Transverse colon (tissue), 4 donors: ENCODE data around the gene FHAD1. TPM values are rescaled to one million over a fixed set of nuclear protein-coding genes. Genes with fewer than 3 reads are reported as not detected.
"Not testable (repeated sequence)": the region's sequence is repeated elsewhere in the genome, so short reads cannot be mapped to it uniquely, and the experiment has no call there.

Source experiments
- DNase-seq: peaks from one replicate; pipeline ENCODE4 v3.0.0-alpha.2; 2019
- H3K27ac ChIP-seq, 4 donors: fragments of 200-600 bp; sonication (generic); 2 replicates each; pipeline ENCODE4 v1.5.1; 2016 to 2018; ENCODE audit warnings: inconsistent platforms in 4 of 4
- H3K27me3 ChIP-seq: fragments of 200-600 bp; sonication (generic); 2 replicates; pipeline ENCODE4 v1.5.1; 2017; ENCODE audit warnings: inconsistent platforms
- H3K36me3 ChIP-seq, 4 donors: fragments of 200-600 bp; sonication (generic); 2 replicates each; pipeline ENCODE4 v1.5.1; 2017 to 2019; ENCODE audit warnings: inconsistent platforms in 4 of 4
- H3K4me1 ChIP-seq, 4 donors: fragments of 200-600 bp; sonication (generic); 2 replicates each; pipeline ENCODE4 v1.5.1; 2017 to 2020; ENCODE audit warnings: inconsistent platforms in 4 of 4
- H3K4me3 ChIP-seq, 4 donors: fragments of 200-600 bp; sonication (generic); 1 replicate in 1 of 4; 2 replicates in 3 of 4; pipeline versions ENCODE4 v1.5.1 to v1.6.1; 2017 to 2019; ENCODE audit warnings: inconsistent platforms in 4 of 4
- H3K9me3 ChIP-seq, 2 donors: fragments of 200-600 bp; sonication (generic); 2 replicates each; pipeline ENCODE4 v1.5.1; 2017 to 2019; ENCODE audit warnings: inconsistent platforms in 2 of 2
- CTCF ChIP-seq, 5 experiments: fragments of 200-600 bp in 3 of 5; fragments of 450-650 bp in 2 of 5; sonication (generic) in 3 of 5; IDR thresholded peaks; 1 replicate in 2 of 5; 2 replicates in 3 of 5; pipeline ENCODE4 v1.5.1; 2016 to 2017; ENCODE audit warnings: antibody characterized with exemption in 5 of 5, inconsistent platforms in 3 of 5, mild to moderate bottlenecking in 2 of 5, moderate library complexity in 1 of 5
- EP300 ChIP-seq: sonication (generic); formaldehyde crosslinking; IDR thresholded peaks from one replicate; pipeline ENCODE4 v1.6.1; 2017; ENCODE audit warnings: antibody characterized with exemption, low read depth
- POLR2A ChIP-seq: fragments of 450-650 bp; IDR thresholded peaks from one replicate; pipeline ENCODE4 v1.6.1; 2016; ENCODE audit warnings: antibody characterized with exemption, mild to moderate bottlenecking, moderate library complexity
- POLR2AphosphoS5 ChIP-seq, 3 donors: sonication (generic); formaldehyde crosslinking; IDR thresholded peaks; one replicate each; pipeline ENCODE4 v1.6.1; 2016; ENCODE audit warnings: antibody characterized with exemption in 3 of 3
- WGBS, 2 donors: methylation state at CpG; one replicate each; pipeline ENCODE4 v1.1.5; 2018; ENCODE audit warnings: low coverage in 1 of 2; 5-methylcytosine and 5-hydroxymethylcytosine counted together
- in situ Hi-C, 4 donors: fragments of 200-750 bp; cut with MboI; loops; one replicate each; pipeline versions ENCODE4 v1.15.0 to v1.15.1; 2017; ENCODE audit warnings: low sequenced_read_pairs in 3 of 4, low pct_ligation_motif_present in 1 of 4, low pct_unique_long_range_greater_than_20kb in 1 of 4
- intact Hi-C: fragments of 100-400 bp; cut with DNase I; formaldehyde crosslinking; loops from one replicate; pipeline ENCODE4 v1.15.1; 2023; ENCODE audit warnings: low total_unique reads
- total RNA-seq, 4 donors: library from RNA; depleted of rRNA; stranded (reverse); fragments of >200 nt; gene quantifications; one replicate each; pipeline ENCODE4 v1.1.0, GENCODE V29; 2016

FHAD1 gene
- total RNA-seq, 4 donors from 2014 or later = 0.75 to 0.82 TPM; not detected in 2

DNA sequence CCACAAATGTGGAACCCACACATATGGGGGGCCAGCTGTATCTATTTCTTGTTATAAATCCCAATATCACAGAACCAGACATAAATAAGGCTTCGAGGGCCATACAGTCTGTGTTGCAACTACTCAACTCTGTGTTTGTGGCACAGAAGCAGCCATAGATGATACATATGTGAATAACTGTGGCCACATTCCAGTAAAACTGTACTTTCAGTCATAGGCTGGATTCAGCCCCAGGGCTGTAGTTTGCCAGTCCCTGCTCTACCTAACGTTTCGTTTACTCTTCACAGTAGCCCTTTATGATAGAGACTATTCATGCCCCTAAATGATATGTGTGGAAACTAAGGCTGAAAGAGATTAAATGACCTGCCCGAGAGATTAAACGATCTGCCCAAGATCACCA, 48.7 kb downstream of the FHAD1 start:
- 69 to 83% methylated on average over 3 to 5 of the region's 5 CpGs for WGBS, 2 donors
- no peak for DNase-seq
- Histone ChIP-seq H3K36me3 (no peaks in the 10 kb centered on the region), H3K4me3 (no peak overlapping the region), H3K27ac (no peak overlapping the region), H3K27me3 (no peaks in the 10 kb centered on the region), H3K9me3 (peaks cover 0 to 5% of the 10 kb centered on the region in 2 donors), H3K4me1 (no peaks in the 10 kb centered on the region)
- intact Hi-C loops = no loop called here
- no peak for TF ChIP-seq EP300
- TF ChIP-seq CTCF (IDR thresholded peaks at IDR 0.05) = no peak
- TF ChIP-seq POLR2A = no peak
- no peak for TF ChIP-seq POLR2AphosphoS5 (IDR thresholded peaks at IDR 0.05)
- in situ Hi-C loops = loop anchor here in 1 of 4 donors (5.0 kb wide), 1 partner anchor 168 kb away; no protein-coding TSS in a partner anchor

DNA sequence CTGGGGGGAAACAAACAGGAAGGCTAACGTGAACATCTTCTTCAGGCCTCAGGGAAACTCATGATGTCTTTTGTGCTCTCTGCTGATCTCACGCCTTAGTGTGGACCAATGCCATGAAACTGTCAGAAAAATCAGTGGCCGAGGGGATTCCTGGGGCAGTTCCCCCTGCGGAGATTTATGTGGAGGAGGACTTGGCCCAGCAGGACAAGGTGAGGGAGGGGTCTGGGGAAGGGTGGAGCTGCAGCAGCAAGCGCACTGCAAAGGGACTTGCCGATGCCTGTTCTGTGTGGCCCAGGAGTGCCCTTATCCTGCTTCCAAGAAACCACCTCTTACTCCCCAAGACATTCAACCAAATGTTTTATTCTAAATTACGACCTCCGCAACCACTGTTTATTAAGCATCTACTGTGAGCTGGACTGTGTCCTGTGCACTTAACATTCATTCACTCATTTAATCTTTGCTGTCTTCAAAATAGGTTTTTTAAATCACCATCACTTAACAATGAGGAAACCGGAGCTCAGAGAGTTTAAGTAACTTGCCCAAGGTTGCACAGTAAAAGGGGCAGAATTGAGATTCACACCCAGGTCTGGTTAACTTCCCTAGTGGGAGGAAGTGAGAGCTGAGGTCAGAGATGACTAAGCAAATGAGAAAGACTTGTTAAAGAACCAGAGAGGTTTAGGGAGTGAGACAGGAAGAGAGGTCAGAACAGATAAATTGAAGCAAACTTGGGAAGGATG, 49.7 kb downstream of the FHAD1 start:
- DNase-seq = no peak
- Histone ChIP-seq H3K36me3 (no peaks in the 10 kb centered on the region), H3K27ac (no peak overlapping the region), H3K9me3 (peaks cover 0 to 5% of the 10 kb centered on the region in 2 donors), H3K27me3 (no peaks in the 10 kb centered on the region), H3K4me1 (no peaks in the 10 kb centered on the region), H3K4me3 (no peak overlapping the region)
- TF ChIP-seq POLR2A (no peak), POLR2AphosphoS5 (IDR thresholded peaks at IDR 0.05) (no peak), CTCF (IDR thresholded peaks at IDR 0.05) (no peak), EP300 (no peak)
- WGBS, 2 donors = 83 to 92% methylated on average over 6 to 9 of the region's 9 CpGs
- in situ Hi-C loops = loop anchor here in 1 of 4 donors (5.0 kb wide), 1 partner anchor 169 kb away; no protein-coding TSS in a partner anchor
- intact Hi-C loops = no loop called here

DNA sequence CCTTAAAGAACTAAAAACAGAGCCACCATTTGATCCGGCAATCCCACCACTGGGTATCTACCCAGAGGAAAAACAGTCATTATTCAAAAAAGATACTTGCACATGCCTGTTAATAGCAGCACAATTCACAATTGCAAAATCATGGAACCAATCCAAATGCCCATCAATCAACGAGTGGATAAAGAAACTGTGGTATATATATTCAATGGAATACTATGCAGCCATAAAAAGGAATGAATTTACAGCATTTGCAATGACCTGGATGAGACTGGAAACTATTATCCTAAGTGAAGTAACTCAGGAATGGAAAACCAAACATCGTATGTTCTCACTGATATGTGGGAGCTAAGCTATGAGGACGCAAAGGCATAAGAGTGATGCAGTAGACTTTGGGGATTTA, 51.0 kb downstream of the FHAD1 start:
- H3K27me3 ChIP-seq, H3K9me3 ChIP-seq, H3K4me1 ChIP-seq, H3K27ac ChIP-seq, DNase-seq, H3K4me3 ChIP-seq, H3K36me3 ChIP-seq, intact Hi-C loops: not testable (repeated sequence)
- in situ Hi-C loops = loop anchor here in 1 of 4 donors (5.0 kb wide), 1 partner anchor 171 kb away; no protein-coding TSS in a partner anchor
- 88 to 93% methylated on average over 4 of the region's 4 CpGs for WGBS, 2 donors

- no peak overlapping the region for H3K27ac ChIP-seq
- no peaks in the 10 kb centered on the region for H3K27me3 ChIP-seq
- H3K4me1 ChIP-seq = no peaks in the 10 kb centered on the region
- H3K4me3 ChIP-seq = no peak overlapping the region
- 93 to 100% methylated on average over 1 of the region's 1 CpG for WGBS, 2 donors
- intact Hi-C loops = no loop called here
- in situ Hi-C loops = loop anchor here in 1 of 4 donors (5.0 kb wide), 1 partner anchor 172 kb away; no protein-coding TSS in a partner anchor
- DNase-seq = no peak
- H3K36me3 ChIP-seq = no peaks in the 10 kb centered on the region
- TF ChIP-seq POLR2AphosphoS5 (IDR thresholded peaks at IDR 0.05) (no peak), EP300 (no peak), CTCF (IDR thresholded peaks at IDR 0.05) (no peak), POLR2A (no peak)
- H3K9me3 ChIP-seq = peaks cover 0 to 5% of the 10 kb centered on the region in 2 donors
Measured at GRCh38 chr1:15299179-15299578, 52.2 kb downstream of the FHAD1 start.
